HG03378 (cell line): ENCODE measurements around the gene C9orf85.
"Not testable (repeated sequence)": the region's sequence is repeated elsewhere in the genome, so short reads cannot be mapped to it uniquely, and the experiment has no call there.

Experiments used
- ATAC-seq: cut with Tn5 transposase; IDR thresholded peaks from one replicate; pipeline ENCODE4 v1.9.1; 2021; ENCODE audit warnings: mild to moderate bottlenecking, moderate library complexity; ENCODE audit not compliant: unreplicated experiment

C9orf85 gene

GRCh38 chr9:71911061-71911907 lies at the start of gene C9orf85, which contains the start of gene ABHD17B:
Gene C9orf85 (plus strand): TSS chr9:71911639. CDS start chr9:71911735, 96 bp downstream.
Gene ABHD17B (minus strand): TSS chr9:71911193. CDS start chr9:71875080, 36,113 bp downstream.
- peak; percentile 96 for ATAC-seq

GRCh38 chr9:71863631-71864030 lies 47.8 kb upstream of the C9orf85 start:
- ATAC-seq: no peak

- no peak for ATAC-seq
These were observed 36.1 kb upstream of the C9orf85 start for GRCh38 chr9:71875345-71875744.

- ATAC-seq: no peak
These were observed 35.3 kb upstream of the C9orf85 start for GRCh38 chr9:71876106-71876505.

GRCh38 chr9:71876829-71877228 lies 34.6 kb upstream of the C9orf85 start:
- ATAC-seq: no peak

GRCh38 chr9:71878327-71879274 lies 32.8 kb upstream of the C9orf85 start:
- ATAC-seq: no peak

GRCh38 chr9:71879644-71880174 lies 31.7 kb upstream of the C9orf85 start:
- ATAC-seq: no peak

GRCh38 chr9:71884005-71884404 lies 27.4 kb upstream of the C9orf85 start:
- ATAC-seq: no peak

GRCh38 chr9:71885467-71885866 lies 26.0 kb upstream of the C9orf85 start:
- peak; percentile 37 for ATAC-seq

GRCh38 chr9:71886015-71886414 lies 25.4 kb upstream of the C9orf85 start:
- peak; percentile 51 for ATAC-seq

GRCh38 chr9:71886541-71886940 lies 24.9 kb upstream of the C9orf85 start:
- ATAC-seq: no peak

- no peak for ATAC-seq
These were observed 24.1 kb upstream of the C9orf85 start for GRCh38 chr9:71887362-71887761.

GRCh38 chr9:71890042-71890679 lies 21.3 kb upstream of the C9orf85 start:
- no peak for ATAC-seq

GRCh38 chr9:71891557-71892189 lies 19.8 kb upstream of the C9orf85 start:
- no peak for ATAC-seq

- peak; percentile 62 for ATAC-seq
These were observed 16.3 kb upstream of the C9orf85 start for GRCh38 chr9:71895117-71895516.

GRCh38 chr9:71895955-71896354 lies 15.5 kb upstream of the C9orf85 start:
- no peak for ATAC-seq

GRCh38 chr9:71896761-71897160 lies 14.7 kb upstream of the C9orf85 start:
- no peak for ATAC-seq

GRCh38 chr9:71897577-71897976 lies 13.9 kb upstream of the C9orf85 start:
- peak; percentile 62 for ATAC-seq

GRCh38 chr9:71898756-71899155 lies 12.7 kb upstream of the C9orf85 start:
- not testable (repeated sequence) for ATAC-seq
